ENCODE measurements around the gene HMBS. TPM values are rescaled to one million over a fixed set of nuclear protein-coding genes. Genes with fewer than 3 reads are reported as not detected.

HMBS gene
- total RNA-seq, 1 experiment from 2014 or later = 9.3 TPM

DNA sequence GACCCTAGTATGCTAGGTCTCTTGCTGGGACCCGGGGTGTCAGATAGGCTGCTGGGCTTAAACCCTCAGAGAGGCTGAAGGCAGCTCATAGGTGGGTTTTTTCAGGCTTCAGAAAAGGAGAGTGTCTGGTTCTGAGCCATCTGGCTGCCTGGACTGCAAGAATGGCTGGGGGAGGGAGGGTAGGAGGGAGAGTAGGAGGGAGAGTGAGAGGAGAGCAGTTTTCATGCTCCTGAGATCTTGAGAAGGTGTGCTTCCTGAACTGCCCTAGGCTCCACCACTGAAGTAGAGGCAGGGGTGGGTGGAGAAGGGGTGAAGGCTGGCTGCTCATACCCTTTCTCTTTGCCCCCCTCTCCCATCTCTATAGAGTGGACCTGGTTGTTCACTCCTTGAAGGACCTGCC, 4.6 kb downstream of the HMBS start:
- peaks cover 36% of the 10 kb centered on the region for H3K4me1 ChIP-seq (ENCODE audit: insufficient read depth, low read length)
- no TSS peak for BruUV-seq (replicated peaks)
- peaks cover 23% of the 10 kb centered on the region for H4K20me1 ChIP-seq (ENCODE audit: low read length)
- no peak overlapping the region for H3K4me2 ChIP-seq (ENCODE audit: low read length)
- peaks cover 22% of the 10 kb centered on the region for H3K36me3 ChIP-seq (ENCODE audit: low read depth, low read length)
- ATAC-seq (no peak), DNase-seq (no peak)
- ChIA-PET POLR2A (ENCODE audit: unreplicated experiment) (interaction anchor here (0.5 kb wide), 1 partner anchor 183 kb away, joined by 3 read pairs; no protein-coding TSS in a partner anchor), CTCF (no interaction called here)
- H3K79me2 ChIP-seq (ENCODE audit: low read length) = peaks cover 48% of the 10 kb centered on the region
- H3K9me3 ChIP-seq (ENCODE audit: low read length) = no peaks in the 10 kb centered on the region
- H3K27ac ChIP-seq (ENCODE audit: low read length) = no peak overlapping the region
- H3F3A ChIP-seq (ENCODE audit: low read length, unreplicated experiment) = peaks cover 17% of the 10 kb centered on the region
- H3K9me2 ChIP-seq (replicated peaks; ENCODE audit: low read length) = no peaks in the 10 kb centered on the region
- no peak overlapping the region for H2AFZ ChIP-seq (ENCODE audit: low read length)
- H3K9ac ChIP-seq (ENCODE audit: low read length) = no peak overlapping the region
- TF ChIP-seq EZH2phosphoT487 (IDR thresholded peaks at IDR 0.05; ENCODE audit: borderline replicate concordance, low read length) (no peak), EZH2 (IDR thresholded peaks at IDR 0.05; ENCODE audit: low read length, unreplicated experiment) (no peak)
- TF ChIP-seq, protein P1, sequence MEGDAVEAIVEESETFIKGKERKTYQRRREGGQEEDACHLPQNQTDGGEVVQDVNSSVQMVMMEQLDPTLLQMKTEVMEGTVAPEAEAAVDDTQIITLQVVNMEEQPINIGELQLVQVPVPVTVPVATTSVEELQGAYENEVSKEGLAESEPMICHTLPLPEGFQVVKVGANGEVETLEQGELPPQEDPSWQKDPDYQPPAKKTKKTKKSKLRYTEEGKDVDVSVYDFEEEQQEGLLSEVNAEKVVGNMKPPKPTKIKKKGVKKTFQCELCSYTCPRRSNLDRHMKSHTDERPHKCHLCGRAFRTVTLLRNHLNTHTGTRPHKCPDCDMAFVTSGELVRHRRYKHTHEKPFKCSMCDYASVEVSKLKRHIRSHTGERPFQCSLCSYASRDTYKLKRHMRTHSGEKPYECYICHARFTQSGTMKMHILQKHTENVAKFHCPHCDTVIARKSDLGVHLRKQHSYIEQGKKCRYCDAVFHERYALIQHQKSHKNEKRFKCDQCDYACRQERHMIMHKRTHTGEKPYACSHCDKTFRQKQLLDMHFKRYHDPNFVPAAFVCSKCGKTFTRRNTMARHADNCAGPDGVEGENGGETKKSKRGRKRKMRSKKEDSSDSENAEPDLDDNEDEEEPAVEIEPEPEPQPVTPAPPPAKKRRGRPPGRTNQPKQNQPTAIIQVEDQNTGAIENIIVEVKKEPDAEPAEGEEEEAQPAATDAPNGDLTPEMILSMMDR (conservative IDR thresholded peaks at IDR 0.05; ENCODE audit: low read depth, low read length) = no peak
- H3K27me3 ChIP-seq (ENCODE audit: low read length) = no peaks in the 10 kb centered on the region
- H3K4me3 ChIP-seq (ENCODE audit: low read length) = no peak overlapping the region
- intact Hi-C loops (cut with micrococcal nuclease) = no loop called here

DNA sequence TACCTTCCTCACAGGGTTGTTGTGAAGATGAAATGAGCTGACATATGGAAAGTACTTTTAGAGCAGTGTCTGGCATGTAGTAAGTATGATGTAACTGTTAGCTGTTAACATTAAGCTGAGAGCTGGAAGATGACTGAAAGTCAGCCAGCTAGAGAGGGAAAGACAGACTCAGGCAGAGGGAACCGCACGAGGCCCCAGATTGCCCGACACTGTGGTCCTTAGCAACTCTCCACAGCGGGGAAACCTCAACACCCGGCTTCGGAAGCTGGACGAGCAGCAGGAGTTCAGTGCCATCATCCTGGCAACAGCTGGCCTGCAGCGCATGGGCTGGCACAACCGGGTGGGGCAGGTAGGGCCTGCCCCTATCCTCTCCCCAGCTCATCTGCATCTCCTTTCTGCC, 6.5 kb downstream of the HMBS start:
- H3K27ac ChIP-seq (ENCODE audit: low read length) = no peak overlapping the region
- no peak overlapping the region for H3K9ac ChIP-seq (ENCODE audit: low read length)
- no peak overlapping the region for H3K4me2 ChIP-seq (ENCODE audit: low read length)
- H3F3A ChIP-seq (ENCODE audit: low read length, unreplicated experiment) = peaks cover 17% of the 10 kb centered on the region
- peaks cover 28% of the 10 kb centered on the region for H4K20me1 ChIP-seq (ENCODE audit: low read length)
- H3K36me3 ChIP-seq (ENCODE audit: low read depth, low read length) = peaks cover 22% of the 10 kb centered on the region
- no peak for DNase-seq
- TF ChIP-seq, protein P1 (conservative IDR thresholded peaks at IDR 0.05; ENCODE audit: low read depth, low read length) = no peak
- no peak for TF ChIP-seq EZH2 (IDR thresholded peaks at IDR 0.05; ENCODE audit: low read length, unreplicated experiment)
- no peak for TF ChIP-seq EZH2phosphoT487 (IDR thresholded peaks at IDR 0.05; ENCODE audit: borderline replicate concordance, low read length)
- H3K9me3 ChIP-seq (ENCODE audit: low read length) = no peaks in the 10 kb centered on the region
- no peak overlapping the region for H3K4me3 ChIP-seq (ENCODE audit: low read length)
- CTCF ChIA-PET = no interaction called here
- peaks cover 47% of the 10 kb centered on the region for H3K79me2 ChIP-seq (ENCODE audit: low read length)
- intact Hi-C loops (cut with micrococcal nuclease) = no loop called here
- H3K9me2 ChIP-seq (replicated peaks; ENCODE audit: low read length) = no peaks in the 10 kb centered on the region
- no TSS peak for BruUV-seq (replicated peaks)
- no peaks in the 10 kb centered on the region for H3K27me3 ChIP-seq (ENCODE audit: low read length)
- POLR2A ChIA-PET (ENCODE audit: unreplicated experiment) = no interaction called here
- no peak for ATAC-seq
- H2AFZ ChIP-seq (ENCODE audit: low read length) = no peak overlapping the region
- peaks cover 33% of the 10 kb centered on the region for H3K4me1 ChIP-seq (ENCODE audit: insufficient read depth, low read length)

DNA sequence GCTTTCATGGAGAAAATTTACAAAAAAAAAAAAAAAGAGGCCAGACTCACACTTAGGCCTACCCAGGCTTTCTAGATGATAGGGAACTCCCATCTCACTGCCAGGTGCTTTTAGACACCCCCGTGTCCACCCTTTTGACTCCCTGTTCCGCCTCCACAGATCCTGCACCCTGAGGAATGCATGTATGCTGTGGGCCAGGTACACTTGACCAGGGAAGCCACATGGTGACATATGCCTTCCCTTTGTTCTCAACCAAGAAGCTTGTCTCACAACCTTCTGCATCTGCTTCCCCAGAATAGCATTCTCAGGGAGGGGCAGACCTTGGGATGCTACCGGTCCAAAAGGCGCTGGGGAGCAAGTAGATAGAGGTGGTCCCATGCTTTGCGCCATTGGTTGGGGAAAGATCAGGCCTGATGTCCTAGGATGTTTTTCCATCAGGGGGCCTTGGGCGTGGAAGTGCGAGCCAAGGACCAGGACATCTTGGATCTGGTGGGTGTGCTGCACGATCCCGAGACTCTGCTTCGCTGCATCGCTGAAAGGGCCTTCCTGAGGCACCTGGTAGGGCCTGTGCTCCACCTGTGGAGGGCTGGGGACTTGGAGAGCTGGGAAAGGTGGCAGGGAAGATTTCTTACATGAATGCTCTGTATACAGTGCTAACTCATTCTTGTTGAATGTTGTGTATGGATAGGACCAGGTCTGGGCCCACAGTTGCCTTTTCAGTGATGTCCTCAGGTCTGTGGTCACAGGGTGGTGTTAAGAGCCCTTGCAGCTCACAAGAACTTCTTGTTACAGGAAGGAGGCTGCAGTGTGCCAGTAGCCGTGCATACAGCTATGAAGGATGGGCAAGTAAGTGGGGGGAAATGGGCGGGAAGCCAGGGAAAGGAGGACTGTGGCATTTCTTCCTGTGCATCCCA, 7.5 kb downstream of the HMBS start:
- ChIA-PET POLR2A (ENCODE audit: unreplicated experiment) (interaction anchor here (0.6 kb wide), 1 partner anchor 80 kb away, joined by 3 read pairs; no protein-coding TSS in a partner anchor), CTCF (no interaction called here)
- Histone ChIP-seq H3K4me3 (ENCODE audit: low read length) (peak overlapping the region; percentile 90), H3K9me3 (ENCODE audit: low read length) (no peaks in the 10 kb centered on the region), H3K36me3 (ENCODE audit: low read depth, low read length) (peaks cover 32% of the 10 kb centered on the region), H3K79me2 (ENCODE audit: low read length) (peaks cover 39% of the 10 kb centered on the region), H3K9ac (ENCODE audit: low read length) (no peak overlapping the region), H2AFZ (ENCODE audit: low read length) (no peak overlapping the region), H3K4me2 (ENCODE audit: low read length) (peak overlapping the region; percentile 94), H4K20me1 (ENCODE audit: low read length) (peaks cover 28% of the 10 kb centered on the region), H3K27me3 (ENCODE audit: low read length) (no peaks in the 10 kb centered on the region), H3K4me1 (ENCODE audit: insufficient read depth, low read length) (peaks cover 31% of the 10 kb centered on the region), H3K27ac (ENCODE audit: low read length) (no peak overlapping the region), H3F3A (ENCODE audit: low read length, unreplicated experiment) (peaks cover 17% of the 10 kb centered on the region), H3K9me2 (replicated peaks; ENCODE audit: low read length) (no peaks in the 10 kb centered on the region)
- intact Hi-C loops (cut with micrococcal nuclease) = no loop called here
- ATAC-seq (no peak), DNase-seq (no peak)
- TF ChIP-seq, protein P1 (conservative IDR thresholded peaks at IDR 0.05; ENCODE audit: low read depth, low read length) = no peak
- TF ChIP-seq EZH2 (IDR thresholded peaks at IDR 0.05; ENCODE audit: low read length, unreplicated experiment) (no peak), EZH2phosphoT487 (IDR thresholded peaks at IDR 0.05; ENCODE audit: borderline replicate concordance, low read length) (no peak)
- BruUV-seq (replicated peaks) = no TSS peak
